OCI-LY3 (cell line): ENCODE data around the gene NUP85.
"Not testable (repeated sequence)": the region's sequence is repeated elsewhere in the genome, so short reads cannot be mapped to it uniquely, and the experiment has no call there.

ENCODE experiments used
- H2AFZ ChIP-seq: fragments of 200-600, 300-600 bp; shearing (Covaris generic); 2 replicates; pipeline ENCODE4 v1.6.0; 2014; ENCODE audit warnings: antibody characterized with exemption, low read depth, low read length
- H3K27ac ChIP-seq: fragments of 200-600, 300-600 bp; sonication (generic); 2 replicates; pipeline ENCODE4 v1.5.1; 2014; ENCODE audit warnings: mild to moderate bottlenecking, low read length, moderate library complexity, mixed read lengths
- H3K27me3 ChIP-seq: fragments of 200-600, 300-600 bp; sonication (generic); 2 replicates; pipeline ENCODE4 v1.6.1; 2014; ENCODE audit warnings: low read depth, low read length, mixed read lengths
- H3K36me3 ChIP-seq: fragments of 200-600, 300-600 bp; sonication (generic); replicated peaks from 2 replicates; pipeline ENCODE3; 2014; ENCODE audit warnings: low read depth, low read length, mixed read lengths
- H3K4me1 ChIP-seq: fragments of 300-600, 200-600 bp; sonication (generic); 2 replicates; pipeline ENCODE4 v1.6.1; 2014; ENCODE audit warnings: low read length, mixed read lengths
- H3K4me2 ChIP-seq: fragments of 200-600, 300-600 bp; sonication (generic); 2 replicates; pipeline ENCODE4 v1.6.1; 2014; ENCODE audit warnings: low read length, mixed read lengths
- H3K4me3 ChIP-seq: fragments of 300-600, 200-600 bp; sonication (generic); 2 replicates; pipeline ENCODE4 v1.5.1; 2014; ENCODE audit warnings: antibody characterized with exemption, mild to moderate bottlenecking, low read length, moderate library complexity
- H3K79me2 ChIP-seq: fragments of 300-600, 200-600 bp; shearing (Covaris generic); 2 replicates; pipeline ENCODE4 v1.6.1; 2014; ENCODE audit warnings: mild to moderate bottlenecking, low read length, mixed read lengths
- H3K9ac ChIP-seq: fragments of 300-600, 200-600 bp; shearing (Covaris generic); 2 replicates; pipeline ENCODE4 v1.6.0; 2014; ENCODE audit warnings: mild to moderate bottlenecking, low read length, moderate library complexity
- H3K9me3 ChIP-seq: fragments of 200-600, 300-600 bp; shearing (Covaris generic); 2 replicates; pipeline ENCODE4 v1.6.1; 2014; ENCODE audit warnings: low read length, mixed read lengths; ENCODE audit not compliant: insufficient read depth
- H4K20me1 ChIP-seq: fragments of 200-600, 300-600 bp; sonication (generic); 2 replicates; pipeline ENCODE4 v1.6.1; 2016; ENCODE audit warnings: low read length, mixed read lengths; ENCODE audit not compliant: insufficient read depth
- EZH2phosphoT487 ChIP-seq: fragments of 200-600 bp; shearing (Covaris generic); IDR thresholded peaks from 2 replicates; pipeline ENCODE4 v1.6.1; 2018; ENCODE audit warnings: antibody characterized with exemption, mixed run types, low read depth
- TF ChIP-seq, protein P1 (sequence below): fragments of 200-600, 300-600 bp; sonication (generic); IDR thresholded peaks from 2 replicates; pipeline ENCODE4 v1.5.1; 2014; ENCODE audit warnings: antibody characterized with exemption, low read length, low read depth

The NUP85 gene, protein sequence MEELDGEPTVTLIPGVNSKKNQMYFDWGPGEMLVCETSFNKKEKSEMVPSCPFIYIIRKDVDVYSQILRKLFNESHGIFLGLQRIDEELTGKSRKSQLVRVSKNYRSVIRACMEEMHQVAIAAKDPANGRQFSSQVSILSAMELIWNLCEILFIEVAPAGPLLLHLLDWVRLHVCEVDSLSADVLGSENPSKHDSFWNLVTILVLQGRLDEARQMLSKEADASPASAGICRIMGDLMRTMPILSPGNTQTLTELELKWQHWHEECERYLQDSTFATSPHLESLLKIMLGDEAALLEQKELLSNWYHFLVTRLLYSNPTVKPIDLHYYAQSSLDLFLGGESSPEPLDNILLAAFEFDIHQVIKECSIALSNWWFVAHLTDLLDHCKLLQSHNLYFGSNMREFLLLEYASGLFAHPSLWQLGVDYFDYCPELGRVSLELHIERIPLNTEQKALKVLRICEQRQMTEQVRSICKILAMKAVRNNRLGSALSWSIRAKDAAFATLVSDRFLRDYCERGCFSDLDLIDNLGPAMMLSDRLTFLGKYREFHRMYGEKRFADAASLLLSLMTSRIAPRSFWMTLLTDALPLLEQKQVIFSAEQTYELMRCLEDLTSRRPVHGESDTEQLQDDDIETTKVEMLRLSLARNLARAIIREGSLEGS

DNA sequence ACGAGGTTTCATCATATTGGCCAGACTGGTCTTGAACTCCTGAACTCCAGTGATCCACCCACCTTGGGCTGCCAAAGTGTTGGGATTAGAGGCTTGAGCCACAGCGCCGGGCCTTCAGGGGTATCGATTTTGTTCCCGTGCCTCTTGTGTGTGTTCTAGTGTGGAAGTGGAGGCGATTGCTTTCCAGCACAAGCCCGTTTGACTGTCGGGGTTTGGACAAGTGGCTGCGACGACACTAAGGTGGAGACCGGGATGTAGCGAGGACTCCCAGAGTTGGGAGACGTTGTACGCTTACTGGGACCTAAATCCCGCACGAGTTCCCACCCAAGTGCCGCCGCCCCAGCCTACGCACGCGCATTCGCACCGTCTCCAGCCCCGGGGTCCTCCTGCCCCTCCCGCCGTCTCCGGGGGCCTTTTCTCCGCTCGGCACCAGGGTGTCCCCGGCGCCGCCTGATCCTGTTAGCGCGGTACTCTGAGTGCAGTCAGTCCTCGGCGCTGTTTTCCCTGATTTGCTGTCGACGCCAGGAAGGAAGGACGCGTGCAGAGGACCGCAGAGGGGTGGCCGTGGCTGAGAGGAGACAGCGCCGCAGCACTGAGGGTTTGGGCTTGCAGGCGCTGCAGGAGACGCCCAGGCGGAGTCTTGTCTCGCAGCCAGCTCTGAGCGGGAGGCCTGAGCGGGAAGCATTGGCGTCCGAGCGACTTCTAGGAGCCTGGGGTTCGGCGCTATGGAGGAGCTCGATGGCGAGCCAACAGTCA is at the start of gene NUP85:
Gene NUP85 (plus strand): TSS at position 643 of the 756 bp plus-strand sequence. CDS start 83 bp downstream, at position 726.
- peaks cover 10% of the 10 kb centered on the region for H3K4me1 ChIP-seq
- peak within 1 kb of the TSS; percentile 94 for H3K9ac ChIP-seq
- peaks cover 58% of the 10 kb centered on the region for H3K79me2 ChIP-seq

DNA sequence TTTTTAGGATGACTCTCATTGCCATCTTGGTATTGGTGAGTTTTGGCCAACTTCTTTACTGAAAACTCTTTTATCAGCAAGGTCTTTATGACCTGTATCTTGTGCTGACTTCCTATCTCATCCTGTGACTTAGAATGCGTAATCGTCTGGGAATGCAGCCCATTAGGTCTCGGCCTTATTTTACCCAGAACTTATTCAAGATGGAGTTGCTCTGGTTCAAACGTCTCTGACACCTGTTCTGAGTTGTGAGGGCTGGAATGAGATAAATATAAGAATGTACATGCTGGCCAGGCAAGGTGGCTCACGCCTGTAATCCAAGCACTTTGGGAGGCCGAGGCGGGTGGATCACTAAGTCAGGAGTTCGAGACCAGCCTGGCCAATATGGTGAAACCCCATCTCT is 47.0 kb upstream of the NUP85 start:
- H3K9ac ChIP-seq, H4K20me1 ChIP-seq, H3K9me3 ChIP-seq, H3K27ac ChIP-seq, H3K27me3 ChIP-seq, H3K4me1 ChIP-seq, H3K4me2 ChIP-seq, H3K79me2 ChIP-seq, H3K4me3 ChIP-seq, H2AFZ ChIP-seq: not testable (repeated sequence)
- peaks cover 12% of the 10 kb centered on the region for H3K36me3 ChIP-seq

More for the DNA sequence above, at the start of gene NUP85:
- no peaks in the 10 kb centered on the region; the same call in 1 of the 2 replicates for H4K20me1 ChIP-seq
- TF ChIP-seq EZH2phosphoT487: no peak
- TF ChIP-seq, protein P1, sequence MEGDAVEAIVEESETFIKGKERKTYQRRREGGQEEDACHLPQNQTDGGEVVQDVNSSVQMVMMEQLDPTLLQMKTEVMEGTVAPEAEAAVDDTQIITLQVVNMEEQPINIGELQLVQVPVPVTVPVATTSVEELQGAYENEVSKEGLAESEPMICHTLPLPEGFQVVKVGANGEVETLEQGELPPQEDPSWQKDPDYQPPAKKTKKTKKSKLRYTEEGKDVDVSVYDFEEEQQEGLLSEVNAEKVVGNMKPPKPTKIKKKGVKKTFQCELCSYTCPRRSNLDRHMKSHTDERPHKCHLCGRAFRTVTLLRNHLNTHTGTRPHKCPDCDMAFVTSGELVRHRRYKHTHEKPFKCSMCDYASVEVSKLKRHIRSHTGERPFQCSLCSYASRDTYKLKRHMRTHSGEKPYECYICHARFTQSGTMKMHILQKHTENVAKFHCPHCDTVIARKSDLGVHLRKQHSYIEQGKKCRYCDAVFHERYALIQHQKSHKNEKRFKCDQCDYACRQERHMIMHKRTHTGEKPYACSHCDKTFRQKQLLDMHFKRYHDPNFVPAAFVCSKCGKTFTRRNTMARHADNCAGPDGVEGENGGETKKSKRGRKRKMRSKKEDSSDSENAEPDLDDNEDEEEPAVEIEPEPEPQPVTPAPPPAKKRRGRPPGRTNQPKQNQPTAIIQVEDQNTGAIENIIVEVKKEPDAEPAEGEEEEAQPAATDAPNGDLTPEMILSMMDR: no peak
- peak within 1 kb of the TSS; percentile 84 for H3K27ac ChIP-seq
- H3K4me2 ChIP-seq: peak within 1 kb of the TSS; percentile 97
- peak within 1 kb of the TSS; percentile 96 for H2AFZ ChIP-seq
- peak within 1 kb of the TSS; percentile 93 for H3K4me3 ChIP-seq
- H3K27me3 ChIP-seq: no peaks in the 10 kb centered on the region
- H3K36me3 ChIP-seq: peaks cover 14% of the 10 kb centered on the region
- H3K9me3 ChIP-seq: no peaks in the 10 kb centered on the region

DNA sequence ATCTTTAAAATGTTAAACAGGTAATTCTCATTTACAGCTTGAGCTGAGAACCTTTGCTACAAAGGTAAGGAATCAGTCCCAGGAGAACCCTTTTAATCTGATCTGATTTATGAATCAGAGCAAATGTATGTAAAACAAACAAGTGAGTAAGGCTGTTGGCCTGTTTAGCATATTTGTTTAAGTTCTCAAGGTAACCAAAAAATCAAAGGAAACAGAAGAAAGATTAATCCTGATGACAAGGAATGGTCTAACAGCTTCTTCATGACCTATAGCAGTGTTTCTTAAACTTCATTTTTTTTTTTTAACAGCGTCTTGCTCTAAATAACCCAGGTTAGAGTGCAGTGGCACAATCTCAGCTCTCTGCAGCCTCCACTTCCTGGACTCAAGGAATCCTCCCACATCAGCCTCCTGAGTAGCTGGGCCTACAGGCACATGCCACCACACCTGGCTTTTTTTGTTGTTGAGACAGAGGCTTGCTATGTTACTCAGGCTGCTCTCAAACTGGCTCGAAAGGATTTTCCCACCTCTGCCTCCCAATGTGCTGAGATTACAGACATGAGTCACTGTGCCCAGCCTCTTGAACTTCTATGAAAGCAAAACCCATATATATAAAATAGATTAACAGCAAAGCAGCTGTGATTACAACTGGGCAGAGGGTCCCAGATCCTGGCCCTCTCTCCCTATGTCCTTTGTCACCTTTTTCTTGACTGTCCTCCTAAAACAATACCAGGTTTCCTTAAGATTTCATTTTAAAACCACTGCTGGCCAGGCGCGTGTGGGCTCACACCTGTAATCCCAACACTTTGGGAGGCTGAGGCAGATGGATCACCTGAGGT is 46.1 kb upstream of the NUP85 start:
- H3K4me2 ChIP-seq: no peak overlapping the region
- H3K9me3 ChIP-seq: no peaks in the 10 kb centered on the region
- H3K4me3 ChIP-seq: no peak overlapping the region
- no peaks in the 10 kb centered on the region for H3K27me3 ChIP-seq
- no peak overlapping the region for H3K27ac ChIP-seq
- no peaks in the 10 kb centered on the region for H4K20me1 ChIP-seq
- TF ChIP-seq, protein P1: no peak
- no peak overlapping the region for H3K9ac ChIP-seq
- no peaks in the 10 kb centered on the region for H3K79me2 ChIP-seq
- no peak overlapping the region for H2AFZ ChIP-seq
- peaks cover 8% of the 10 kb centered on the region for H3K4me1 ChIP-seq
- H3K36me3 ChIP-seq: peaks cover 12% of the 10 kb centered on the region

DNA sequence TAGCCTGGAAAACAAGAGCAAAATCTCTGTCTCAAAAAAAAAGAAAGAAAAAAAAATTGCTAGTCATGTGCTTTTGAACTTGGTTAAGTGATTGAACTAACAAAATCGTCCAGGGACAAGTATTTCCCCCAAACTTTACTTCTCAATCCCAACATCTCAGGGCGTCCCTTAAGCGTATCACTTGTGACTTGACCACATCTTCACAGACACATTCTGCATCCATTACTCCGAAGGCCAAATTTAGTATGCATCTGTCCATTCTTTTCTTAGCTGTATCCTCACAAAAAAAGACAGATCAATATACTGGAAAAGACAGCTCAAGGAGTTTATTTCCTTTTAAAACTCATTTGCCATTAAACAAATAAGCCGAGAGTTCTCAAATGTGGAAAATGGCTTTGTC is 45.3 kb upstream of the NUP85 start:
- Histone ChIP-seq H4K20me1 (no peaks in the 10 kb centered on the region), H3K79me2 (no peaks in the 10 kb centered on the region), H3K27ac (no peak overlapping the region), H3K9me3 (no peaks in the 10 kb centered on the region), H3K36me3 (peaks cover 12% of the 10 kb centered on the region), H3K4me1 (peaks cover 3% of the 10 kb centered on the region), H3K9ac (no peak overlapping the region), H3K27me3 (no peaks in the 10 kb centered on the region), H2AFZ (no peak overlapping the region), H3K4me3 (no peak overlapping the region), H3K4me2 (no peak overlapping the region)
- TF ChIP-seq EZH2phosphoT487: no peak
- TF ChIP-seq, protein P1: no peak
